Limb (tissue), 2 donors: ENCODE data around the gene IGSF3.
"Not testable (repeated sequence)": the region's sequence is repeated elsewhere in the genome, so short reads cannot be mapped to it uniquely, and the experiment has no call there.

Experiments used
- DNase-seq, 2 donors: peaks; one replicate each; pipeline ENCODE4 v3.0.0-alpha.2; 2016; ENCODE audit errors: extremely low spot score in 2 of 2

The IGSF3 gene

GRCh38 chr1:116599369-116599768, 68.2 kb downstream of the IGSF3 start:
- DNase-seq: not testable (repeated sequence)

- DNase-seq: not testable (repeated sequence)
Measured at GRCh38 chr1:116598420-116599036, 69.0 kb downstream of the IGSF3 start.

- DNase-seq: not testable (repeated sequence)
Measured at GRCh38 chr1:116597388-116597787, 70.1 kb downstream of the IGSF3 start.

- DNase-seq: not testable (repeated sequence)
Measured at GRCh38 chr1:116596742-116597307, 70.7 kb downstream of the IGSF3 start.

- not testable (repeated sequence) for DNase-seq
Measured at GRCh38 chr1:116595946-116596741, 71.4 kb downstream of the IGSF3 start.

- not testable (repeated sequence) for DNase-seq
Measured at GRCh38 chr1:116595065-116595840, 72.3 kb downstream of the IGSF3 start.

GRCh38 chr1:116593977-116594376, 73.6 kb downstream of the IGSF3 start:
- DNase-seq: not testable (repeated sequence)

- not testable (repeated sequence) for DNase-seq
Measured at GRCh38 chr1:116593401-116593800, 74.1 kb downstream of the IGSF3 start.

GRCh38 chr1:116591951-116592605, 75.5 kb downstream of the IGSF3 start:
- DNase-seq: not testable (repeated sequence)

- not testable (repeated sequence) for DNase-seq
Measured at GRCh38 chr1:116591006-116591950, 76.3 kb downstream of the IGSF3 start.

- DNase-seq: not testable (repeated sequence)
Measured at GRCh38 chr1:116590359-116591005, 77.1 kb downstream of the IGSF3 start.

- DNase-seq: not testable (repeated sequence)
Measured at GRCh38 chr1:116589101-116589735, 78.3 kb downstream of the IGSF3 start.

- no peak for DNase-seq
Measured at GRCh38 chr1:116587501-116588227, 79.9 kb downstream of the IGSF3 start.

GRCh38 chr1:116586741-116587143, 80.8 kb downstream of the IGSF3 start:
- DNase-seq: no peak

- no peak for DNase-seq
Measured at GRCh38 chr1:116585886-116586285, 81.6 kb downstream of the IGSF3 start.

- DNase-seq: no peak
Measured at GRCh38 chr1:116581323-116581885, 86.1 kb downstream of the IGSF3 start.

- DNase-seq: no peak
Measured at GRCh38 chr1:116580446-116581322, 86.8 kb downstream of the IGSF3 start.
